Endothelial cell of umbilical vein (primary cell): ENCODE measurements around the gene HMHB1. TPM values are rescaled to one million over a fixed set of nuclear protein-coding genes. Genes with fewer than 3 reads are reported as not detected.

Source experiments
- BruUV-seq: library from RNA; stranded (reverse); fragments of 400-500 nt; replicated peaks from 2 replicates; lab custom pipeline; 2021; lab: Mats Ljungman, UMichigan
- CTCF ChIA-PET: fragments of 300-600, 350-600 bp; sonication (Branson Sonifier 250); formaldehyde crosslinking; loops from one replicate; lab custom pipeline; 2021; ENCODE audit warnings: antibody characterized with exemption, inconsistent platforms; lab: Charles Lee
- POLR2A ChIA-PET: fragments of 300-600, 350-600 bp; sonication (Branson Sonifier 250); formaldehyde crosslinking; loops from one replicate; lab custom pipeline; 2021; ENCODE audit warnings: antibody characterized with exemption, inconsistent platforms; lab: Charles Lee
- DNase-seq: peaks from one replicate; pipeline ENCODE4 v3.0.0-alpha.2; 2011; ENCODE audit warnings: low read depth, low spot score
- FAIRE-seq: peaks from 2 replicates; lab custom pipeline; 2011; peaks lifted over from hg19 to GRCh38; lab: Jason Lieb, UNC
- H2AFZ ChIP-seq: 2 replicates; pipeline ENCODE4 v1.6.0; 2012; ENCODE audit warnings: low read depth, low read length, control low read depth, inconsistent platforms
- H3K27ac ChIP-seq: 2 replicates; pipeline ENCODE4 v1.5.1; 2011; ENCODE audit warnings: low read depth, mild to moderate bottlenecking, control low read depth, low read length, moderate library complexity; ENCODE audit not compliant: insufficient read depth
- H3K27me3 ChIP-seq, 2 experiments: 2 replicates each; pipeline versions ENCODE4 v1.6.0 to v1.6.1; 2011; ENCODE audit warnings: low read length in 2 of 2, mixed read lengths in 1 of 2; ENCODE audit not compliant: control insufficient read depth in 2 of 2, insufficient read depth in 2 of 2
- H3K36me3 ChIP-seq, 2 experiments: 2 replicates in 1 of 2; 3 replicates in 1 of 2; pipeline ENCODE4 v1.5.1; 2011; ENCODE audit warnings: low read length in 2 of 2, mild to moderate bottlenecking in 1 of 2, moderate library complexity in 1 of 2; ENCODE audit not compliant: control insufficient read depth in 2 of 2, insufficient read depth in 2 of 2; ENCODE audit errors: extremely low read depth in 1 of 2
- H3K4me1 ChIP-seq: 3 replicates; pipeline ENCODE4 v1.5.1; 2011; ENCODE audit warnings: mild to moderate bottlenecking, low read length; ENCODE audit not compliant: control insufficient read depth, insufficient read depth; ENCODE audit errors: extremely low read depth
- H3K4me2 ChIP-seq: 2 replicates; pipeline ENCODE4 v1.6.1; 2011; ENCODE audit warnings: low read length, control low read depth, mixed read lengths; ENCODE audit not compliant: insufficient read depth
- H3K4me3 ChIP-seq, 3 experiments: fragments of 200-600 bp in 1 of 3; sonication (generic), shearing (Covaris generic) in 1 of 3; replicated peaks in 1 of 3; 2 replicates each; pipeline ENCODE4 v1.5.1; 2011 to 2016; ENCODE audit warnings: control low read depth in 3 of 3, low read length in 3 of 3, mild to moderate bottlenecking in 2 of 3, inconsistent platforms in 1 of 3, low read depth in 1 of 3, moderate library complexity in 1 of 3; ENCODE audit not compliant: insufficient read depth in 1 of 3
- H3K79me2 ChIP-seq: 2 replicates; pipeline ENCODE4 v1.6.0; 2012; ENCODE audit warnings: low read length, inconsistent platforms; ENCODE audit not compliant: control insufficient read depth, insufficient read depth
- H3K9ac ChIP-seq: replicated peaks from 2 replicates; pipeline ENCODE3; 2011; ENCODE audit warnings: low read length, control low read depth; ENCODE audit not compliant: insufficient read depth; ENCODE audit errors: extremely low read depth
- H3K9me1 ChIP-seq: replicated peaks from 3 replicates; pipeline ENCODE4 v1.6.0; 2011; ENCODE audit warnings: mild to moderate bottlenecking, low read length; ENCODE audit not compliant: control insufficient read depth, insufficient read depth; ENCODE audit errors: extremely low read depth
- H3K9me3 ChIP-seq: replicated peaks from 2 replicates; pipeline ENCODE4 v1.5.1; 2012; ENCODE audit warnings: low read length, inconsistent platforms; ENCODE audit not compliant: control insufficient read depth, insufficient read depth
- H4K20me1 ChIP-seq: replicated peaks from 2 replicates; pipeline ENCODE3; 2011; ENCODE audit warnings: mild to moderate bottlenecking, low read length; ENCODE audit not compliant: control insufficient read depth, insufficient read depth; ENCODE audit errors: extremely low read depth
- EZH2 ChIP-seq: IDR thresholded peaks from 2 replicates; pipeline ENCODE4 v1.6.1; 2012; ENCODE audit warnings: borderline replicate concordance, low read depth, mild to moderate bottlenecking, moderate library complexity, low read length, inconsistent platforms; ENCODE audit not compliant: severe bottlenecking
- FOS ChIP-seq: IDR thresholded peaks from 2 replicates; pipeline ENCODE4 v1.6.1; 2011; ENCODE audit warnings: mild to moderate bottlenecking, low read length, moderate library complexity, borderline replicate concordance; ENCODE audit not compliant: insufficient read depth
- GATA2 ChIP-seq: IDR thresholded peaks from 2 replicates; pipeline ENCODE4 v1.7.0; 2011; ENCODE audit warnings: low read depth, mild to moderate bottlenecking, moderate library complexity, mixed read lengths, low read length; ENCODE audit not compliant: insufficient read length, insufficient read depth
- JUN ChIP-seq: IDR thresholded peaks from 2 replicates; pipeline ENCODE4 v1.6.1; 2011; ENCODE audit warnings: borderline replicate concordance, low read depth; ENCODE audit not compliant: insufficient read length, insufficient read depth
- MYC ChIP-seq: IDR thresholded peaks from one replicate; pipeline ENCODE4 v1.6.1; 2011; ENCODE audit warnings: mild to moderate bottlenecking, low read depth, low read length
- POLR2A ChIP-seq: IDR thresholded peaks from 2 replicates; pipeline ENCODE4 v1.6.1; 2012; ENCODE audit warnings: low read depth, mild to moderate bottlenecking, control low read depth, low read length
- POLR2AphosphoS5 ChIP-seq: IDR thresholded peaks from 2 replicates; pipeline ENCODE4 v1.6.1; 2012; ENCODE audit warnings: low read depth, mild to moderate bottlenecking, control low read depth, low read length, moderate library complexity; ENCODE audit not compliant: insufficient read depth
- dilution Hi-C: fragments of 300-500 bp; cut with MboI; formaldehyde crosslinking; loops from one replicate; pipeline ENCODE4 v1.15.0; 2019; ENCODE audit warnings: low sequenced_read_pairs; ENCODE audit not compliant: extremely low pct_ligation_motif_present
- intact Hi-C: fragments of 100-400 bp; cut with micrococcal nuclease; formaldehyde crosslinking; loops from one replicate; pipeline ENCODE4 v1.10.0; 2022
- polyA plus RNA-seq, 4 experiments: library from polyadenylated mRNA; depleted of rRNA in 3 of 4; stranded (reverse) in 3 of 4; unstranded in 1 of 4; fragments of >200 nt; gene quantifications; 2 replicates each; pipeline versions ENCODE4 v1.2.1 to v1.2.3, GENCODE V29; 2011 to 2012; ENCODE audit warnings: missing spikeins in 1 of 4
- total RNA-seq: library from RNA; stranded (reverse); gene quantifications from 2 replicates; pipeline ENCODE4 v1.2.3, GENCODE V29; 2021
- TF ChIP-seq, protein P1 (sequence below): IDR thresholded peaks from 2 replicates; pipeline ENCODE4 v1.6.1; 2011; ENCODE audit not compliant: insufficient read depth, insufficient read length
- TF ChIP-seq, protein P2 (sequence below), 2 donors: IDR thresholded peaks; 1 replicate in 1 of 2; 2 replicates in 1 of 2; pipeline ENCODE4 v1.5.1; 2011; ENCODE audit warnings: low read length in 2 of 2, mild to moderate bottlenecking in 2 of 2, moderate library complexity in 2 of 2, control low read depth in 1 of 2, inconsistent platforms in 1 of 2, low read depth in 1 of 2; ENCODE audit not compliant: insufficient read depth in 1 of 2; ENCODE audit errors: extremely low read depth in 1 of 2

HMHB1 gene
- total and polyA plus RNA-seq, 2 donors (not counting 3 experiments of a cell fraction or from before 2014, with no cell fraction given) = not detected

DNA sequence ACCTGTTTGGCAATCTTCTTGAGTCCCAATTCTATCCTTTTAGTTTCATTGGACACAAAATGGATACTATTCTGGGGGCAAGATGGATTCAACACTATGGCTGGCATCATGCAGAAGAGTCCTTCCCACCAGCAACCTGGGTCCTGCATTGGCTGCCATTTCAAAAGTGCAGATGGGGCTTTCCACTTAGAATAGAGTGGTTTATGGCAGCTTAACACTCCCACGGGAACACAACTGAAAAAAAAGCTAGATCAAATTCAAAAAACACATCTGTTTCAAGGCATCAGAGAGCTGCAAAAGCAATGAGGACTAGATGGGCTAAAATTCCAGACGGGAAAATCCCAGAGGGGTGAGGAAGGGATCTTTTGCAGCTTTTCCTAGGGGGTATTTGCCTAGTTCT, 11.2 kb upstream of the HMHB1 start:
- H3K27ac ChIP-seq = no peak overlapping the region
- intact Hi-C loops = no loop called here
- no peak overlapping the region for H3K9ac ChIP-seq
- H3K79me2 ChIP-seq = no peaks in the 10 kb centered on the region
- no TSS peak for BruUV-seq
- ChIA-PET CTCF (interaction anchor here (1.3 kb wide), 1 partner anchor 11 kb away, joined by 4 read pairs; no protein-coding TSS in a partner anchor), POLR2A (no interaction called here)
- no peaks in the 10 kb centered on the region for H3K9me1 ChIP-seq
- no peak overlapping the region for H2AFZ ChIP-seq
- DNase-seq (no peak), FAIRE-seq (no peak)
- no peaks in the 10 kb centered on the region for H3K9me3 ChIP-seq
- H3K4me1 ChIP-seq = no peaks in the 10 kb centered on the region
- H3K4me3 ChIP-seq = no peak overlapping the region
- peaks cover 0 to 3% of the 10 kb centered on the region in 2 experiments for H3K27me3 ChIP-seq
- H3K4me2 ChIP-seq = no peak overlapping the region
- TF ChIP-seq JUN (no peak), POLR2AphosphoS5 (no peak)
- TF ChIP-seq, protein P1, sequence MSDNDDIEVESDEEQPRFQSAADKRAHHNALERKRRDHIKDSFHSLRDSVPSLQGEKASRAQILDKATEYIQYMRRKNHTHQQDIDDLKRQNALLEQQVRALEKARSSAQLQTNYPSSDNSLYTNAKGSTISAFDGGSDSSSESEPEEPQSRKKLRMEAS = no peak
- dilution Hi-C loops = no loop called here
- no peaks in the 10 kb centered on the region for H3K36me3 ChIP-seq
- H4K20me1 ChIP-seq = no peaks in the 10 kb centered on the region

DNA sequence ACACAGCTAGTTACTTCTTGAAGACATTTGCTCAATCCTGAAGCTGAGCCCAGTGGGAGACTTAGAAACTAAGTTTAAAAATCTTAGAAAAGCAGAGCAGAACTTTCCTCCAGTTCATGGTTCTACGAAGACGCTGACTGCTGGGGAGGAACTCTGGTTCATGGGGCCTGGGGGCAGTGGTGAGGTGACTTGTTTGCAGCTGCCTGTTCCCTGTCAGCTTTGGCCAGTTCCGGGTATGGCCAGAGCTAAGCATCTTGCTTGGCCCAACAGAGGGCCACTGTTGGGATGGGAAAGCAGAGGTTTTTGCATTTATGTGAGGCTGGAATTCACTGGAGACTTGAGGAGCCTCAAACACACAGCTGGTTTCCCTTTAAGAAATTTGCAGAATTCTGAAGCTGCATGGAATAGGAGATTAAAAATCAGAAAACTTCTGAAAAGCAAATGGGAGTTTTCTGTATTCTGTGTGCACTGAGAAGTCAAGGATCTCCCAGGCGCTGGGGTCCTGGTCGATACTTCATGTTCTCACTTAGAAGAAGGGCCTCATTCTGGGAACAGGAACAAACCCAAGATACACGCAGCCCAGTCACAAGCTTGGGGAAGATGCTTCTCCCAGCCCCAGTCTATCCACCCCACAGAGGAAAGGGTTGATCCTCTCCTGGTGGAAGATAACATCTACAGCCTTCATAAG, 10.6 kb upstream of the HMHB1 start:
- Histone ChIP-seq H3K4me2 (no peak overlapping the region), H3K4me1 (no peaks in the 10 kb centered on the region), H3K9me1 (no peaks in the 10 kb centered on the region), H3K27me3 (no peaks in the 10 kb centered on the region), H3K36me3 (no peaks in the 10 kb centered on the region), H3K9me3 (no peaks in the 10 kb centered on the region), H3K27ac (no peak overlapping the region), H3K79me2 (no peaks in the 10 kb centered on the region), H3K9ac (no peak overlapping the region), H4K20me1 (no peaks in the 10 kb centered on the region), H2AFZ (no peak overlapping the region), H3K4me3 (no peak overlapping the region)
- dilution Hi-C loops = no loop called here
- POLR2A ChIA-PET = no interaction called here
- intact Hi-C loops = no loop called here
- BruUV-seq = no TSS peak
- CTCF ChIA-PET = interaction anchor here (1.2 to 1.5 kb wide), 2 partner anchors 13 to 28 kb away, joined by 3 read pairs; no protein-coding TSS in a partner anchor
- TF ChIP-seq FOS (no peak), EZH2 (no peak), MYC (no peak), JUN (no peak), GATA2 (no peak), POLR2AphosphoS5 (no peak), POLR2A (no peak)
- TF ChIP-seq, protein P2, sequence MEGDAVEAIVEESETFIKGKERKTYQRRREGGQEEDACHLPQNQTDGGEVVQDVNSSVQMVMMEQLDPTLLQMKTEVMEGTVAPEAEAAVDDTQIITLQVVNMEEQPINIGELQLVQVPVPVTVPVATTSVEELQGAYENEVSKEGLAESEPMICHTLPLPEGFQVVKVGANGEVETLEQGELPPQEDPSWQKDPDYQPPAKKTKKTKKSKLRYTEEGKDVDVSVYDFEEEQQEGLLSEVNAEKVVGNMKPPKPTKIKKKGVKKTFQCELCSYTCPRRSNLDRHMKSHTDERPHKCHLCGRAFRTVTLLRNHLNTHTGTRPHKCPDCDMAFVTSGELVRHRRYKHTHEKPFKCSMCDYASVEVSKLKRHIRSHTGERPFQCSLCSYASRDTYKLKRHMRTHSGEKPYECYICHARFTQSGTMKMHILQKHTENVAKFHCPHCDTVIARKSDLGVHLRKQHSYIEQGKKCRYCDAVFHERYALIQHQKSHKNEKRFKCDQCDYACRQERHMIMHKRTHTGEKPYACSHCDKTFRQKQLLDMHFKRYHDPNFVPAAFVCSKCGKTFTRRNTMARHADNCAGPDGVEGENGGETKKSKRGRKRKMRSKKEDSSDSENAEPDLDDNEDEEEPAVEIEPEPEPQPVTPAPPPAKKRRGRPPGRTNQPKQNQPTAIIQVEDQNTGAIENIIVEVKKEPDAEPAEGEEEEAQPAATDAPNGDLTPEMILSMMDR (IDR thresholded peaks at IDR 0.05; ENCODE audit: extremely low read depth in 1 of 2, insufficient read depth in 1 of 2, low read depth in 1 of 2, low read length in 2 of 2) = no peak
- TF ChIP-seq, protein P1 = no peak
- DNase-seq (no peak), FAIRE-seq (no peak)
